ENCODE results near the gene SMIM44.
"Not testable (repeated sequence)": the region's sequence is repeated elsewhere in the genome, so short reads cannot be mapped to it uniquely, and the experiment has no call there.

SMIM44 gene

GRCh38 chr19:3483226-3483628 is at the start of gene SMIM44:
Gene SMIM44, minus strand, starts transcription at chr19:3483441. Its CDS starts 38 bp downstream, at chr19:3483403.
- DNase-seq (ENCODE audit: low spot score), result no peak

- no peak for DNase-seq (ENCODE audit: low spot score)
These were observed 49.8 kb upstream of the SMIM44 start for GRCh38 chr19:3533033-3533432.

DNA sequence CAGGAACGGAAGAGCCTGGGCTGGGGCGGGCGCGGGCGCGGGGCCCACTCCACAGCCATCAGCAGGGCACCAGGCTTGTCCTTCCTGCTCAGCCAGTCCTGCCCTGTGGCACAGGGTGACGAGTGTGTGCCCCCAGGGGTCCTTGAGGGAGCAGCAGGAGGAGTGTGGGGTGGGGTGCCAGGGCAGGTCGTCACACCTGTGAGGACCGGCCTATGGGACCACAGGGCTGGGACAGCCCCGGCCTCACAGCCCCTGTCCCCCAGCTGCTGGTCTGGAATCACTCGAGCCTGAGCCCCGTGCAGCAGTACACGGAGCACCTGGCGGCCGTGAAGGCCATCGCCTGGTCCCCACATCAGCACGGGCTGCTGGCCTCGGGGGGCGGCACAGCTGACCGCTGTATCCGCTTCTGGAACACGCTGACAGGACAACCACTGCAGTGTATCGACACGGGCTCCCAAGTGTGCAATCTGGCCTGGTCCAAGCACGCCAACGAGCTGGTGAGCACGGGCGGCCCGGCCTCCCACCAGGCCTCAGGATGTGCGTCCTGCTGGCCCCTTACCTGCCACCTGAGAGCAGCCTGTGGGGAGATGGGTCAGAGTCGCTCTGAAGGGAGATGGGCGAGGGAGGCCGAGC is 49.0 kb upstream of the SMIM44 start:
- DNase-seq (ENCODE audit: low spot score), result no peak

- no peak for DNase-seq (ENCODE audit: low spot score)
These were observed 48.5 kb upstream of the SMIM44 start for GRCh38 chr19:3531716-3532115.

- no peak for DNase-seq (ENCODE audit: low spot score)
These were observed 47.1 kb upstream of the SMIM44 start for GRCh38 chr19:3530389-3530788.

DNA sequence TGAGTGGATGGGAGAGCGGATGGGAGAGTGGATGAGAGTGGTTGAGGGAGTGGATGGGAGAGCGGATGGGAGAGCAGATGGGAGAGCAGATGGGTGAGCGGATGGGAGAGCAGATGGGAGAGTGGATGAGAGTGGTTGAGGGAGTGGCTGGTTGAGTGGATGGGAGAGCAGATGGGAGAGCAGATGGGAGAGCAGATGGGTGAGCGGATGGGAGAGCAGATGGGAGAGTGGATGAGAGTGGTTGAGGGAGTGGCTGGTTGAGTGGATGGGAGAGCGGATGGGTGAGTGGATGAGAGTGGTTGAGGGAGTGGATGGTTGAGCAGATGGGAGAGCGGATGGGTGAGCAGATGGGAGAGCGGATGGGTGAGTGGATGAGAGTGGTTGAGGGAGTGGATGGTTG is 46.1 kb upstream of the SMIM44 start:
- DNase-seq (ENCODE audit: low spot score), result not testable (repeated sequence)

GRCh38 chr19:3528539-3529211 is 45.4 kb upstream of the SMIM44 start:
- no peak for DNase-seq (ENCODE audit: low spot score)

DNA sequence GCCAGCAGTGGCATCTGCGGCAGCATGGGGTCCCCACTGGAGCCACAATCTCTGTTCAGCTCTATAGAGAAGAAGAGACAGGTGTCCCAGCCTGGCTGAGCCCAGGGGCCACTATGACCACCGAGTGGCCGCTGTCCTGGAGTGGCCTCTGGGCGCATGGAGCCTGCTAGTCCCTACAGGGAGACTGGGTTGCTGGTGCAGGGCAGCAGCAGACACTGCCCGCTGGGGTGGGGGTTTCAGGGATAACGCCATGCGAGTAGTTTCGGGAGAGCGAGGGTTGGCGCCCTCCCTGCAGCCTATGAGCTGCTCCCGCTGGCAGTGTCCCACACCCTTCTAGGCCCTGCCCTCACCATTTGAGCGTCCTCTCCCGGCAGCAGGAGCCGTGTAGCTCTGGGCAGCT is 44.8 kb upstream of the SMIM44 start:
- DNase-seq (ENCODE audit: low spot score), result no peak

GRCh38 chr19:3527238-3527910 is 44.1 kb upstream of the SMIM44 start:
- no peak for DNase-seq (ENCODE audit: low spot score)

DNA sequence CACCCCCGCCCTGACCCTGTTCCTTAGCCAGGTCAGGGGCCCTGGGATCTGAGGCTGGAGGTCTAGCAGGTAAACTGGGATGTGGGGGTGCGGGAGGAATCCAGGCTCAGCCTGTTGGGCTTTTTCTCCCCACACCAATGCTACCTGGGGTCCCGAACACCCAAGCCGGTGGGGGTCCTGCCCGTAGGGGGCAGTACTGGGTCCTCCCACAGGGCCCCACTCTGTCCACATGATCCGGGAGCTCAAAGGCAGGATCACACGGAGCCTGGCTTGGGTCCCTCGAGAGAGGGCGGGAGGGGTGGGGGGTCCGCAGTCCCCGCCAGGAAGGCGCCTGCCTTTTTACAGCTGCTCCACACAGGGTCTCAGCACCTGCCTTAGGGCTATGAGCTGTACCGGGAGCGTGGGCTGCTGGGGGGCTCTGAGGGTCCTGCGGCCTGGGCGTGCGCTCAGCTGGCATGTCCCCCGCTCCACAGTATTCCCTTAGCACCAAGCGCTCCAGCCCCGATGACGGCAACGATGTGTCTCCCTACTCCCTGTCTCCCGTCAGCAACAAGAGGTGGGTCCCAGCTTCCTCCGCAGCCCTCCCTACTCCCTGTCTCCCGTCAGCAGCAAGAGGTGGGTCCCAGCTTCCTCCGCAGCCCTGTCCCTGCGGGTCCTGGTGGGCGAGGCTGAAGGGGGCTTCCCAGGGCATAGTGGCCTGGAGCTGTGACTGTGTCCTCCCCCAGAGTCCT is 43.4 kb upstream of the SMIM44 start:
- no peak for DNase-seq (ENCODE audit: low spot score)

DNA sequence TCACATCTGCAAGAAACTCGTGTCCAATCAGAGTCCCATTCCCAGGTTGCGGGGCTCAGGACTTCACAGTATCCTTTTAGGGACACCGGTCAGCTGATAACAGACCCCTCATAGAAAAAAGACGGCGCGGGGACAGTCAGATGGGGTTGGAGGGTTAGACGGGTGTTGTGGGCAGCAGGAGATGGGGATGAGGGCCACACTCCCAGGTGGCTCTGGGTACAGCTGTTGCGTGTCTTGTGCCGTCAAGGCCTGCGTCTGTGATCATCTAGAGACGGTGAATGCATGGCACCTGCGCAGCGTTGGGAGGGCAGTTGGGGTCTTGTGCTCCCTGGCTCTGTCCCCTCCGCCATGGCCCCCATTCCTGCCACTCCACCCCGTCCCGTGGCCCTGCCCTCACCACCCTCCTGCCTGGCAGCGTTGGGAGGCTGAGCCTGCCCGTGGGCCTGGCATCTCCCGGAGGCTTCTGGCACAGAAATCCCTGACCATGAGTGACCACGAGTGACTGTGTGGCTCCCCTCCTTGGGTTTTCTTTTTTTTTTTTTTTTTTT is 41.7 kb upstream of the SMIM44 start:
- no peak for DNase-seq (ENCODE audit: low spot score)

- no peak for DNase-seq (ENCODE audit: low spot score)
These were observed 41.0 kb upstream of the SMIM44 start for GRCh38 chr19:3524078-3524842.

DNA sequence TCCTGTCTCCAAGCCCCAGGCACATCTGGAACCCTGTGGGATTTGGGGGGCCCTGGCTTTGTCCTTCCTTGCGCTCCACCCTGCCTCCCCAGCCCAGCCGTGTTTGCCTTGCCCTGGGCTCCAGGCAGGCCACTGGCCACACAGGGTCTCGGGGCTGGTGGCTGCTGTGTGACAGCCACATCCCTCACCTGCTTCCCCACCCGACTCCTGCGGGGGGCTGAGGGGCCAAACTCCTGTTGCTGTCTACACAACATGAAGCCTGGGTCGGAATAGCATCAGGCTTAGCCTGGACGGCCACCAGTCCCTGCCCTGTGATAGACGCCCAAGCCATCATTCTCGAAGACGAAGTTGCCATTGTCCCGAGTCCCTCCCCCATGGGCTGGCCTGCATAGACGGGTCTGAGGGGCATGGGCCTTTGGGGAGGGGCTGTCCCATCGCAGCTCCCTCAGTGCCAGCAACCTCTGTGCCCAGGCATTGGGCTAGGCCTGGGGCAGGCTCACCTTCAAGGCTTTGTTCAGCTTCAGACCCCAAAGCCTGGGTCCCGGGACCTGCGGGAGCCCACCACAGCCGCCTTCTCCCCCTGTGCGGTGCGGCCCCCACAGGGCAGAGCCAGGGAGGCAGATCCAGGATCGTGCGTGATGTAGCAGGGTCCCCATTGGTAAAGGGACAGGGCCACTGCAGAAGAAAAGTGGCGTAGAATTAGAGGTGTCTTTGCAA is 40.3 kb upstream of the SMIM44 start:
- no peak for DNase-seq (ENCODE audit: low spot score)

DNA sequence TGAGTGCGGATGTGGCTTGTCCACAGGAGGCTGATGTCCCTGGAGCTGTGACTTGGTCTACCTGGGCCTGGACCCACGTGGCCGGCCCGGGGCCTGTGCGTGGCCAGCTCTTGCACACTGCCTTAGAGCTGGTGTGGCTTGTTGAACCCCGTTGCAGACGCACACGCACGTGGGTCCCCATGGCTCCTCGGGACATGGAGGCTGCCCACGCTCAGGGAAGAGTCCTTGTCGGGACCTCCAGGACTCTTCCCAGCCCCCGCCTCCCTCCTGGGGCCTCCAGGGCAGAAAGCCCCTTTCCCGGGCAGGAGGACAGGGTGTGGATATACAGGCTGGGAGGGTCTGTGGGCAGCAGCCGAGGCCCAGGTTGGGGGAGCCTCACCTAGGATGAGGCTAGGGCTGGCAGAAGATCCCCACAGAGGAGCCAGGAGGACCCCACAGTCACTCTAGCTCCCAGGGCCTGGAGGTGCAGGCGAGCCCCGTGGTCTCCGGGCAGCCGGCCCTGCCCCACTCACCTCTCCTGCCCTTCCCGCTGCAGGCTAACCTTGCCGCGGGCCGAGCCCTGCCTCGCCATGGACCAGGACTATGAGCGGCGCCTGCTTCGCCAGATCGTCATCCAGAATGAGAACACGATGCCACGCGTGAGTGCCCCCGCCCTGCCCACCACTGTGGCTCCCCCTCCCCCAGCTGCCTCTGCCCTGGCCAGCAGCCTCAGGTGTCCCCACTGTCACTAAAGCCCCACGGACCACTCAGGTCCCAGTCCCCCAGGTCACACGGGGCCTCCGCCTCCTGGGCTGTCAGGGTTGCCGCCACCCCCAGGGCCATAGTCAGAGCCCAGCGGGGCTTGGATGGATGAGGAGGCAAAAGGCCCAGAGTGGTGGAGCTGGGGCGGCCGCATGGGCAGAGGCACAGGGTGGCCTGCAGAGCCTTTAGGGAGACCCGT is 39.5 kb upstream of the SMIM44 start:
- no peak for DNase-seq (ENCODE audit: low spot score)

DNA sequence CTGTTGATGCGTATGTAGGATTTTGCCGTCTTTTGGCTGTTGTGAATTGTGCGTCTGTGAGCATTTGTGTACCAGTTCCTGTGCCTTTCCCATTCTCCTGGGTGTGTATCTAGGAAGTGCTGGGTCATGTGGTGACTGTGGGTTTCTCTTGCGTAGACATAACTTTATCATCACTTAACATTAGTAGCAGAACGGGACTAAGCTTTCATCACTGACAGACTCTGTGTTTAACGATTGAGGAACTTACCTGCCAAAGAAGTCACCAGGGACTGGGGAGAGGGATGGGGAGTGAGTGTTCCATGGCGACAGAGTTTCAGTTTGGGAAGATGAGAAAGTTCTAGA is 37.8 kb upstream of the SMIM44 start:
- DNase-seq (ENCODE audit: low spot score), result no peak

DNA sequence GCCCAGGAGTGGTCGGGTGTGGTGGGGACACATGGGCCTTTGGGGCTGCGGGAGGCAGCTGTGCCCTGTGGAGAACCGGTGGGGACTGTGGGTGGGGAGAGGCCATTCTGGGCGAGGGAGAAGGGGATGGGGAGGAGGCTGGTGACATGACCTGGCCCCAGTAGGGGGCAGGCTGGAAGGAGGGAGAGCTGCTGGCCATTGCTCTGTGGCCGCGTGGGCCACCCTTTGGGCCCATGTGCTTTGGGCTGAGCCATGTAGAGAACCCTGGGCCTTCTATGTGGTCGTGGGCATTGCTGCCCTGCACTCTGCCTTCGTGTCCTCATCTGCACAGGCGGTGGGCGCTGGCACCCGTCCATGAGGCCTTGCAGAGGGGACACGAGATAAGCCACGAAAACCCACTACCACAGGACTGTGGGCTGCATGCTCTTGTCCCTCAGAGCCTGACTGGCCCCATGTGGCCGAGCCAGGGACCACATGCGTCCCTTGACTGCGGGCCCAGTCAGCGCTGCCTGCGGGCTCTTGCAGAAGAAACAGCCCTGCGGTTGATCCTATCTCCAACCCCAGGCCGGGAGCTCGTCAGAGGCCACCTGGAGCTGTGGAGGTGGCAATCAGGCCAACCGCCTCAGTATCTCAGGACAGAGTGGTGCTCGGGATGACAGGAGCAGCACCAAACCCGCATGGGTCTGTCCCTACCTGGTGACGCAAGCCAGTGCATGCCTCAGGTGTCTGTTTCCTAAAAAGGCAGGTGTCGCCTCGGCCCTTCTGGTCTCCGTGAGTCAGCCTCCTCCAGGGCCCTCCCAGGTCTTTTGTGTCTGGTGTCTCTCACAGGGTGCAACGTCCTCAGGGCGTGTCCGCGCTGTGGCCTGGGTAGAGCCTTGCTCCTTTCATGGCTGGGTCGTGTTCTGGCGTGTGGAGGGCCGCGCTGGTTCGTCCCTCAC is 37.2 kb upstream of the SMIM44 start:
- DNase-seq (ENCODE audit: low spot score), result no peak

DNA sequence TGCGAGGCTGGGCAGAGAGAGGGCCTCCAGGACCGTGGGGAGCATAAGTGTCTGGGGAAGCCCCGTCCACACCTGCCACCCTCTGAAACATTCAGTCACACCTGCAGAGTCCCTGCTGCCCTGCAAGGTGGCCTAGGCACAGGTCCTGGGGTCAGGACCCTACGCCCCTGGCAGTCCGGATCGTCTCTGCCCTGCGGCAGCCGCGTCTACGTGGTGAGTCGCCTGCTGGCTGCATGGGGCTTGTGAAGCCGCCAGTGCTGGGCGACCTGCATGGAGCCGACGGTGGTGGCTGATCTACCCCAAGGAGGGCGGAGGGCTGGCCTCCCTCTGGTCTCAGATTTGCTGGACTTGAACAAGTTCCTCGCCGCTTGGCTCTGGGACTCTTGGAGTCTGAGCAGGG is 35.9 kb upstream of the SMIM44 start:
- DNase-seq (ENCODE audit: low spot score), result no peak

DNA sequence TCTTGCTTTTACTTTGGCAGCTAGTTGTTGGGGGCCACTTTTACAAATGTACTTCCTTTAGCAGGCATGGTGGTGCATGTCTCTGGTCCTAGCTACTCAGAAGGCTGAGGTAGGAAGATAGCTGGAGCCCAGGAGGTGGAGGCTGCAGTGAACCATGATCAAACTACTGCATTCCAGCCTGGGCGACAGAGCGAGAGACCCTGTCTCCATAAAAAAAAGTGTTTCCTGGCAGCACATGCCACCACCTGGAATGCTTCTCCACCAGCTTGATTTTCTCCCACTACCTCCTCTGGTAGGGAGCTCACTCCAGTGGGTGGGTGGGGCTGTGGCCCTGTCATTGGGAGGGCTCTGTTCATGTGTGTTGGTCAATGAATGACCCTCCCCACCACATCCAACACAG is 35.4 kb upstream of the SMIM44 start:
- no peak for DNase-seq (ENCODE audit: low spot score)

- DNase-seq (ENCODE audit: low spot score), result no peak
These were observed 35.0 kb upstream of the SMIM44 start for GRCh38 chr19:3518255-3518654.
